Umbilical cord (tissue), 2 donors: ENCODE measurements around the gene RUSC2. TPM values are rescaled to one million over a fixed set of nuclear protein-coding genes. Genes with fewer than 3 reads are reported as not detected.

ENCODE experiments used
- DNase-seq: peaks from one replicate; pipeline ENCODE4 v3.0.0-alpha.2; 2015; ENCODE audit warnings: low spot score
- total RNA-seq: library from RNA; depleted of rRNA; stranded (reverse); fragments of >200 nt; gene quantifications from one replicate; pipeline ENCODE4 v1.2.3, GENCODE V29; 2014; ENCODE audit warnings: low replicate concordance; ENCODE audit not compliant: insufficient read depth

RUSC2 gene, protein sequence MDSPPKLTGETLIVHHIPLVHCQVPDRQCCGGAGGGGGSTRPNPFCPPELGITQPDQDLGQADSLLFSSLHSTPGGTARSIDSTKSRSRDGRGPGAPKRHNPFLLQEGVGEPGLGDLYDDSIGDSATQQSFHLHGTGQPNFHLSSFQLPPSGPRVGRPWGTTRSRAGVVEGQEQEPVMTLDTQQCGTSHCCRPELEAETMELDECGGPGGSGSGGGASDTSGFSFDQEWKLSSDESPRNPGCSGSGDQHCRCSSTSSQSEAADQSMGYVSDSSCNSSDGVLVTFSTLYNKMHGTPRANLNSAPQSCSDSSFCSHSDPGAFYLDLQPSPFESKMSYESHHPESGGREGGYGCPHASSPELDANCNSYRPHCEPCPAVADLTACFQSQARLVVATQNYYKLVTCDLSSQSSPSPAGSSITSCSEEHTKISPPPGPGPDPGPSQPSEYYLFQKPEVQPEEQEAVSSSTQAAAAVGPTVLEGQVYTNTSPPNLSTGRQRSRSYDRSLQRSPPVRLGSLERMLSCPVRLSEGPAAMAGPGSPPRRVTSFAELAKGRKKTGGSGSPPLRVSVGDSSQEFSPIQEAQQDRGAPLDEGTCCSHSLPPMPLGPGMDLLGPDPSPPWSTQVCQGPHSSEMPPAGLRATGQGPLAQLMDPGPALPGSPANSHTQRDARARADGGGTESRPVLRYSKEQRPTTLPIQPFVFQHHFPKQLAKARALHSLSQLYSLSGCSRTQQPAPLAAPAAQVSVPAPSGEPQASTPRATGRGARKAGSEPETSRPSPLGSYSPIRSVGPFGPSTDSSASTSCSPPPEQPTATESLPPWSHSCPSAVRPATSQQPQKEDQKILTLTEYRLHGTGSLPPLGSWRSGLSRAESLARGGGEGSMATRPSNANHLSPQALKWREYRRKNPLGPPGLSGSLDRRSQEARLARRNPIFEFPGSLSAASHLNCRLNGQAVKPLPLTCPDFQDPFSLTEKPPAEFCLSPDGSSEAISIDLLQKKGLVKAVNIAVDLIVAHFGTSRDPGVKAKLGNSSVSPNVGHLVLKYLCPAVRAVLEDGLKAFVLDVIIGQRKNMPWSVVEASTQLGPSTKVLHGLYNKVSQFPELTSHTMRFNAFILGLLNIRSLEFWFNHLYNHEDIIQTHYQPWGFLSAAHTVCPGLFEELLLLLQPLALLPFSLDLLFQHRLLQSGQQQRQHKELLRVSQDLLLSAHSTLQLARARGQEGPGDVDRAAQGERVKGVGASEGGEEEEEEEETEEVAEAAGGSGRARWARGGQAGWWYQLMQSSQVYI (N-terminal part only)
- total RNA-seq: 35.9 TPM

DNA sequence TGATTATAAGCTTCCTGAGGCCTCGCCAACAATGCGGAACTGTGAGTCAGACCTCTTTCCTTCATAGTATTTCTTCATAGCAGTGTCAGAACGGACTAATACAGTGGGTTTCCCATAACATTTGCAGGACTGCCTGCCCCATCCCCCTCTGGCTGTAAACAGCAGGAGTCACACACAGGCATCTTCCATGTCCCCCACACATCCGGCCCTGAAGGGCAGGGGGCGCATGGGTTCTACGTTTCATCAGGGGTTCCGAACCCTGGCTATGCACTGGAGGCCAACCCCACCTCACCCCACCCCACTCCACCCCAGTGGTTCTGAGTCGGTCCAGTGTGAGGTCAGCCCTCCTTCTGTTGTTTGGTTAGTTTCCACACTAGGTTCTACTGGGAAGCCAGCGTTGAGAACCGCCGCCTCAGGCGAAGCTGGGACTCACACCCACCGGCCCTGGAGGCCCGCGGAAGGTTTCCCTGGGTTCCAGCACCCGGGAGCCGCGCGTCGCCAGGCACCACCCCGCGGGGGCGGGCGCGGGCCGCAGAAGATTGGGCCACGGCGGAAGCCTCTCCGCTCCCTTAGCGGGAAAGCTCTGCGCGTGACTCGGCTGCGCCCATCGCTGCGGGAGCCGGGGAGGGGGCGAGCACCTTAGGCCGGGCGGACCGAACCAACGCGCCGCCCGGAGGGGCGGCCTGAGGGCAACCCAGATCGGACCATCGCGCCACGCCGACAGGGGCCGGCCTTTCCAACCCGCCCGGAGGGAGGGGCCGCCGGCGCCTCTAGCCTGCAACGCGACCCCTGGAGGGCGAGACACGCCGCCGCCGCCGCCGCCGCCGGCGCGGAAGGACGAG, at the start of gene RUSC2:
TSS of gene RUSC2 (plus strand) at position 799 of the 842 bp plus-strand sequence. CDS start 56,411 bp downstream, outside the sequence.
- peak; percentile 90 for DNase-seq

DNA sequence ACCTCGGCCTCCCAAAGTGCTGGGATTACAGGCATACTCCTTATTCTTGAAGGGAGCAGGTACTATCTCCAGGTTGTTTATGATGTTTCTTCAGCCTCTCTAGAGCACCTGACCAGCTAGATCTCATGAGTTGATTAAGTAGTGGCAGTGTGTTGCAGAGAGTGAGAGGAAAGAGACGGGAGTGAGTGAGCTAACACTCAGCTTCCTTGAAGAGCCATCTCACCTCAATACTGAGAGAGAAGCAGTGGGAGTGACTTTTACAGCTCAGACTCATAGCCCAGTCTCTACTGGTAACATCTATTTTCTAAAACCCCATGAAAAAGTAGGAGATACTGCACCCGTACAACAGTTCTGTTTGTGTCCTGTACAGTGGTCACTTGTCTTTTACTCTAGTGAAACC, 43.9 kb upstream of the RUSC2 start:
- no peak for DNase-seq

DNA sequence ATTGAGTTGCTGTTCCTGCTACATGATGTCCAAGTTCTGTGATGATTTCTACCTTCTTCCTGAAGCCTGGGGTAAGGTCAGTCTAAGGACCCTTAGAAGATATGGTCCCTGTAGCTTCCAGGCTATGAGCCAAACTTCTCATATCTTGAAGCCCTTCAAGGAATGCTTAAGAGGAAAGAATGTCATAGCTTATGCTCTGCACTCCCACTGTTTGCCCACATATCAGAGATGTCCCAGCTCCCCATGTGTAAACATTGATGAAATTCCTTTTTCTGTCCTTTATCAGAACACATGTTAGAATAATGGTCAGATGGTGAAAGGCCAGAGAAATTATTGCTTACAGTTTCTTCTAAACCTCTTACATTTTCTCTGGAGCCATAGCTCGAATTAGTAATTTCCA, 41.4 kb upstream of the RUSC2 start:
- peak; percentile 52 for DNase-seq

DNA sequence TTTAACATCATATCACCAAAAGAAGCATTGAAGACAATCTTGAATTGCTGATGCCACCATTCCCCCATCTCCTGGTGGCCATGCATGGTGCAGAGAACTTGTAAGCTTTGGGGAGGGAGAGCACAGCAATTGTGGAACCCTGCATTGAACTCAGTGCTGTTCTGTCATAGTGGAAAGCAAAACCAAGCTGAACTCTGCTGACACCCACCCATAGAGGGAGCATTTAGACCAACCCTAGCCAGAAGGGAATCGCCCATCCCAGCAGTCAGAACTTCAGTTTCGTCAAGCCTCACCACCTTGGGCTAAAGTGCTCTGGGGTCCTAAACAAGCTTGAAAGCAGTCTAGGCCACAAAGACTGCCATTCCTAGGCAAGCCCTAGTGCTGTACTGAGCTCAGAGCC, 37.4 kb upstream of the RUSC2 start:
- no peak for DNase-seq

DNA sequence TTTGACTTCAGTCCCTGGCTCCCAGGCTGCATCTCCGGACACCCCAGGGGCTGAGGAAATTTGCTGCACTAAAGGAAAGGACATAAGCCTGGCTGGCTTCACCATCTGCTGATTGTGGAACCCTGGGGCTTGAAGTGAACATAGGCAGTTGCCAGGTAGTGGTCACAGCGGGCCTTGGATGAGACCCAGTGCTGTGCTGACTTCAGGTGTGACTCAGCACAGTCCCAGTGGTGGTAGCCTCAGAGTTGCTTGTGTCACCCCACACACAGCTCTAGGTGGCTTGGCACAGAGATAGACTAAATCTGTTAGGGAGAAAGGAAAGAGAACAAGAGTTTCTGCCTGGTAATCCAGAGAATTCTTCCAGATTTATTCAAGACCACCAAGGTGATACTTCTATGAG, 36.1 kb upstream of the RUSC2 start:
- DNase-seq: no peak

DNA sequence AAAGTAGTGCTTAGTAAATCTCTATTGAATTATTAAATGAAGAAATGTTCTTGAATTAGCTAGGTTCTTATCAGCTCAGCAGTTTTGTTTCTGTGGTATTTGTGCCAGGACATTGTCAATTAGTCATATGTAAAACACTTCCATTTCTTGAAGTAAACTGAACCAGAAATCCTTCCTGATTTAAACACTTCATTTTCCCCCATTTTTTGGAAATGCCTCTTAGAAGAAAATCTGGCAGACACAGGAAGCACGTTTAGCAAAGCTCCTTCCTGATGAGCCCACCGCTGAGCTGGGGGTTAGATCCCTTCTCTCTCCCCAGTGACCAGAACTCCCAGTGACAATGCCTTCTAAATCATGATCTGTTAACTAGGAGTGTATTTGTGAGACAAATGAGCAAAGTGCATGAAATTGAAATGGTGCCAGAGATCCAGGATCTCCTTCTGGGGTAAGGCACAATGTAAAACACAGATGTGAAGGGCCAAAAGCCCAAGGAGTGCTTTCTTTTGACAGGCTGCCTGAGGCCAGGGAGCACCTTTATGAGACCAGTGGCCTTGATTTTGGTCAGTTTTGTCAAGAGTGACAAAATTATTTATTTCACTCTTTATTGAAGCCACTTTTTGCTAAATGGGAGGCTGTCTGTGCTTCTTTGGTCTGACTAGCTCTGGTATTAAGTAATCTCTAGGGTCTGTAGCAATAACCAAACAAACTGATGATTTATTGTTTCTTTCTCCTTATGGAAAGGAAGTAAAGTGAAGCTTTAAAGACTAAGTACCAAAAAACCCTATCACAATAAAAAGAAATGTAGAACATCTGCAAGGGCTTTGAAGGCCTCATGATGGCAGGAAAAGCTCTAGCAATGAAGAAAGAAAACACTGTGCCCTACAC, 25.5 kb upstream of the RUSC2 start:
- no peak for DNase-seq

DNA sequence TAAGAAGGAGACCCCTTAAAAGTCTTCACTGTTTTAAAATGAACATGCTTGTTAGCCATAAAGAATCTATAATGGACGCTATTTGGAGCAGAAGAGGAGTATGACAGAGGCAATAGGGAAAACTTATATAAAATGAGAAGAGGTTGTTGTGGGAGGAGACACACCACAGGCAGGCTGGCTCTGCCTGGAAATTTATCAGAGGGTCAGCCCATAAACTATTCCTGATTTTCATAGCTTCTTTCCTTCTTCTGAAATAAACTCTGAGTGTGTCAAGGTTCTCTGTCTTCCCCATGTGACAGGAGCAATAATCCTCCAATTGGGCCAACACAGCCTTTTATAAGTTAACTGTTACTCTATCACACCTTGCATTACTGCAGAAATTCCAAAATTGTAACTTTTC, 19.6 kb upstream of the RUSC2 start:
- DNase-seq: no peak

DNA sequence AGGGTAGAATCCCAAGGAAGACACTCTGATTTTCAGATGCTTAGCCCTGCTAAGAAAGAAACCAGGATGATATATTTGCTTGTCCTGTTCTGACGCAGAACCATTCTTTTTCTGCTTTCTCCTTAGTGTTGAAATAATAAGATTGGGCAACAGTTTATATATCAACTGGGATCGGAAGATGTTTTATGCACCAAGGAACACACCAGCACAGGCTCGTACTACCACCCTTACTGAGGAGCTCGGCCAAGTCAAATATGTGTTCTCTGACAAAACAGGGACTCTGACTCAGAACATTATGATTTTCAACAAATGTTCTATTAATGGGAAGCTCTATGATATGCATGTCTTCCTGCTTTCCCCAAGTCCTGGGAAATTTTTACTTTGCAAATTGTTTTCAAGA, 19.0 kb upstream of the RUSC2 start:
- peak; percentile 51 for DNase-seq

DNA sequence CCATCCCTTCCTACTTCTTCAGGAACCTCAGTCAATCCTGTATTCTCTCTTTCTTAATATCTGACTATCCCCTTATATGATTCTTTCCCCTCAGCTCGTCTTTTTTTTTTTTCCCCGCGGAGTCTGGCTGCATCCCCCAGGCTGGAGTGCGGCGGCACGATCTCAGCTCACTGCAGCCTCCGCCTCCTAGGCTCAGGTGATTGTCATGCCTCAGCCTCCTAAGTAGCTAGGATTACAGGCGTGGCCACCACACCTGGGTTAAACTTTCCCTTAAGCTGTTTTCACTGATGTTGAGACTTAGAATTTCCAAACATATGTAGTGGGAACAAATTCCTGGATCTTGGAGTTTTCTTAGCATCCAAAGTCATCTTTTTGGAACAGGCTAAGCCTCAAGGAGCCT, 13.3 kb upstream of the RUSC2 start:
- no peak for DNase-seq

DNA sequence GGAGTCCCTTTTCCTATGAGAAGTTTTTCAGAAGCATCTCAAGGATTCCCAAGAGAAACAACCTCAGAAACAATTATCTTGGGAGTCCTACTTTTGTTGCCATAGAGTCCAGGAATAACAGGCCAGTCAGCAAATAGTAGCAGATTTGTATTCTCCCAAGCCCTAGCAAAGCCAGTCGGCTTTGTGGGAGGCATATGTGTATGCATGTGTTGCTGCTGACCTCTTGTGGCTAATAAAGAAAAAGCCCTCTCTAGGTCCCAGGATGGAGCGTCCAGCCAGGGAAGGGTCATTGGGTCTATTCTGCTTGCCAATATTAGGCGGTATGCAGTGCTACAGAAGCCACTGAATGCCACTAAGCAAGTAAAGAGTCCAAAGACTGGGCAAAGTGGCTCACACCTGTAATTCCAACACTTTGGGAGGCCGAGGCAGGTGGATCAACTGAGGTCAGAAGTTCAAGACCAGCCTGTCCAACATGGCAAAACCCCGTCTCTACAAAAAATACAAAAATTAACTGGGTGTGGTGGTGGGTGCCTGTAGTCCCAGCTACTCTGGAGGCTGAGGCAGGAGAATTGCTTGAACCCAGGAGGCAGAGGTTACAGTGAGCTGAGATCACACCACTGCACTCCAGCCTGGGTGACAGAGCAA, 12.6 kb upstream of the RUSC2 start:
- DNase-seq: peak; percentile 89

DNA sequence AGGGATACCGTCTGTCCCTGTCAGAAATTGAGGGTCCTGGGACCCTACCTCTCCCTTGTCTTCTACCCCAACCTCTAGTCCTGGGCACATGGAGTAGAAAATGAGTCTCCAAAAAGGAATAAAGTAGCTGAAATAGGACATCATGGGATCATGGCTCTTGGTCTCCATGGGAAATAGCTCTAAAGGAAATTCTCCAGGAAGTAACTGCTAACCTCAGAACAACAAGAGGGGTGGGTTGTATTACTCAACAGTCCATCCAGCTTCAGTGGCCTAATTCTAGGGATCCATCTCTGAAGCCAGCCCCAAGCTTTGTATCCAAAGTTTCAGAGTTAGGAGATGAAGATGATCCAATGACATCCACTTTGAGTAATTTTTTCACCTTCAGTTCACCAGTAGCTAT, 11.0 kb upstream of the RUSC2 start:
- no peak for DNase-seq

DNA sequence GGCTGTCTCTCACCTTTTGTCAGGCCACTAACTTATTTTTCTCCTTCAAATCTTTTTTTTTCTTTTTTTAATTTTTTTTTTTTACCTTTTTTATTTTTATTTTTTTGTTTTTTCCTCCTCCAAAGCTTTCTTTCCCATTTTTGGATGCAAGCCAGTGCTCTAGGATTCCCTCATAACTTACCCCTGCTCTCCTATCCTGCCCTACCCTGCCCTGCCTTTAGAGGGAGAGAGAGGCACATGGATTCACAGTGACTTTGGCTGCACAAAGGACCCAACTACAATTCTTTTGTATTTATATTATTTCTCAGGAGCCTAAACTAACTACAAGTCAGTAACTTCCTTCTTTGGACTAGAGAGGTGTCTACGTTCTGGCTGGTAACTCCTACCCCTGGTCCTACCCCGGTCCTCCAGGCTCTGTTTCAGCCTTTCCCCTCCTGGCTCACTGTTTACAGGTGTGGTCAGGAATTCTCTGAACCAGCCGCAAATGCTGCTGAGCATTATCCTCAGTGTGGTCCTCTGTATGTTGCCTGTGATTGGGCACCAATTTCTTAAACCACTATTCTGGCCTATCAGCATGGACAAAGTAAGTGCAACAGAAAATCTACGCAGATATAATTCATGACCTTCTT, 8.4 kb upstream of the RUSC2 start:
- no peak for DNase-seq

DNA sequence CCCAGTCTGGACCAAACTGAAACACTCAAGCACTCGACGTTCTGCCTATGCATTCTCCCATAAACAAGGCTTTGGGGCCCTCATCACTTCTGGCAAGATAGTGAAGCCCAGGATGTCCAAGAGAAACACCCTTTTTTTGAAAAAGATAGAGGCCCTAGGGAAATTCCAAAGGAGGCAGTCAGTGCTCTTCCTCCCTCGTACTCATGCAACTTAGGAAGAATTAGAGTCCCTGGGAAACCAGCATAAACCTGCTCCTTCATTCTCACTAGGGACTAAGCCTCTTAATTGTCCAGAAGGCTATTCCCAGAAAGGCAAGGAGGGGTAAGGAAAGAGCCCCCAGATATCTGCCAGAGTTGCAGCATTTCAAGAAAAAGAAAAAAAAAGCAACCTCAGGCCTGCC, 7.8 kb upstream of the RUSC2 start:
- DNase-seq: no peak

DNA sequence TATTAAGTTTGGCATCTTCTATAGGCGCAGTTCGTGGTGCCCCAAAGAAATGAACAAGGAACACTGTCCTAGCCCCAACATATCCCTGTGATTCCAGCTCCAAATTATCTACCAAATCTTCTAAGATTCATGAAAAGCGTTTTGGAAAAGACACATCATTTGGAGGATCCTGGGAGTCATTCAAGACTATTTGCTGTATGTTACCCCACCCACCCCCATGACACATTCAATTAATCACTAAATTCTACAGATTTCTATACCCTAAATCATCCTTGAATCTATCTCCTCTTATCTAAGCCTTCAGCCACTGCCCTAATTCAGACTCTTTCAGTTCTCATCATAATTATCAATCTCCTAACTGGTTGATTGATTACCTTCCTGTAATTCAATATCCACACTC, 5.5 kb upstream of the RUSC2 start:
- no peak for DNase-seq

DNA sequence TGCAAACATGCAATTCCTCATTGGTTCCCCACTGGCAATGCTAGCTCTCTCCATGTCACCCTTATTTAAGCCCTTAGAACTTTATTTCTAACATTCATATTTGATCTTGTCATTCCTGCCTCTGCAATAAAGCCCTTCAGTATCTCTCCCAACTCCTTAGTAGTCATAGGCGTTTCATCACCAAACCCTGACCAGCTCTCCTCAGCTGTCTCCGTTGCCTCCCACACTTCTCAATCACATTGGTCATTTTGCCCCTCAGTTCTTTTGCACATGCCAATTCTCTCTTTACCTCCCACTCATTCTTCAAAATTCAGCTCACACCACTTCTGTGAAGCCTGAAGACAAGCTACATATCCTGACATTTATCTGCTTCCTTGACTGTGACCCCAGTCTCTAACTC, 2.8 kb upstream of the RUSC2 start:
- no peak for DNase-seq

DNA sequence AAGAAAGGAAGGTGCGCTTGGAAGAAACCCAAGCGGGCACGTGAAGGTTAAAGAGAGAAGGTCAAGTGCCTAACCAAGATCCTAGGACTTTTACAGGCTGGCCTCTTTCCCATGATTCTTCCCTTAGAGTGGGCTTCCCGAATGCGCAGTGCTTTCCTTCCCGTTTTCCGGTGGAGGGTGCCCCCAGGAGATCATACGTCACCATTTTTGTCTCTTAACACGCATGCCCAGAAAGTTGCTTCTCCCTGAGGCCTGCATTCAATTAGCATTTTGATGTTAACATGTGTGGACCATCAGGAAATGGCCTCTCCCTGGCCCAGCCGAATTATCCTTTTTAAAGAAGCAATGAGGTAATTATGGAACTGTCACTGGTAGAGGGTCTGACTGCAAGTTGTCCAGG, 1.9 kb upstream of the RUSC2 start:
- no peak for DNase-seq

DNA sequence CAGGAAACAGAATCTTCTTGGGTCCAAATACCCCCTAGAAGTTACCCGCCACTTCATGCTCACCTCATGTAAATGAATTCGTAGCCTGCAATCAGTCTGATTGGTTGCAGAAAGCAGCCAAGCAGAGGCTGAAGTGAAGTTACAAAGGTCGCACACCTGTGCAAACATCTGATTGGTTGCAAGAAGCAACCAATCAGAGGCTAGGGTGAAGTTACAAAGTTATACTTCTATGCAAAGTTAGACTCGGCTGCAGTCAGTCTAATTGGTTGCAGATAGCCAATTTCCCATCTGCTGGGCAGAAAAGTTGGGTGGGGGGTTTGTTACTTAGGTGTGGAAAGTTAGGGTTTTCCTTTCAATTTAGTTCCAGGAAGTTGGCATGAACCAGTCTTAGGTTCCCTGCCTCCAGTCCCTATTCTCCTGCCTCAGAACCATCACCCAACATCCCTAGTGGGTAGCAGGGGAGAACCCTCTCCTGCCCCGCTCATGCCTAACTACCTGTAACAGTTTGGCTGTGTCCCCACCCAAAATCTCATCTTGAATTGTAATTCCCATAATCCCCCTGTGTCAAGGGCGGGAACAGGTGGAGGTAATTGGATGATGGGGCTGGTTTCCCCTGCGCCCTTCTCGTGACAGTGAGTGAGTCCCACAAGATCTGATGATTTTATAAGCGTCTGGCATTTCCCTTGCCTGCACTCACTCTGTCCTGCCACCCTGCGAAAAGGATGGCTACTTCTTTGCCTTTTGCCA, 1.2 kb upstream of the RUSC2 start:
- no peak for DNase-seq
